Uterus (tissue), 2 donors: ENCODE data around the gene CAMTA1.

ENCODE experiments used
- POLR2A ChIP-seq, 2 donors: fragments of 450-650 bp; IDR thresholded peaks; one replicate each; pipeline ENCODE4 v1.6.1; 2016; ENCODE audit warnings: antibody characterized with exemption in 2 of 2, mild to moderate bottlenecking in 1 of 2, moderate library complexity in 1 of 2
- TF ChIP-seq, protein P1 (sequence below), 4 experiments: fragments of 200-600 bp in 2 of 4; fragments of 450-650 bp in 2 of 4; sonication (generic) in 2 of 4; IDR thresholded peaks; one replicate each; pipeline ENCODE4 v1.5.1; 2016 to 2019; ENCODE audit warnings: antibody characterized with exemption in 4 of 4, mild to moderate bottlenecking in 2 of 4, moderate library complexity in 1 of 4

DNA sequence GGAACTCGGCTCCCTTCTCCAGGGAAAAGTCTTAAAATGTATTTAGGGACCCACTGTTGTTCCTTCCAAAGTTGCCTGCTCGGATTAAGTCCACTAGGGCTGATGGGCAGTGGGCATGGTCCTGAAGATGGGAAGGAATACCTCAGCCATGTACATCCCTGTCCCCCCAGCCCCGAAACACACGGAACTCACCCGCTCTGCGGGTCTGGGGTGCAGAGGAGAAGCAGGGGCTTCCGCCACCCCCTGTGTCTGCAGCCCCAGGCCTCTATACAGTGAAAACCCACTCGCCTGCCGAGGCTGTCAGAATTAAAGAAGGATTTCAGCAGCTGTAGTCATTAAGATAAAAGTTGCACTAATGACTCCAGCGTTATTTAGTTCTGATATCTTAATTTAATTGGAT is 773.2 kb downstream of the CAMTA1 start:
- TF ChIP-seq, protein P1, sequence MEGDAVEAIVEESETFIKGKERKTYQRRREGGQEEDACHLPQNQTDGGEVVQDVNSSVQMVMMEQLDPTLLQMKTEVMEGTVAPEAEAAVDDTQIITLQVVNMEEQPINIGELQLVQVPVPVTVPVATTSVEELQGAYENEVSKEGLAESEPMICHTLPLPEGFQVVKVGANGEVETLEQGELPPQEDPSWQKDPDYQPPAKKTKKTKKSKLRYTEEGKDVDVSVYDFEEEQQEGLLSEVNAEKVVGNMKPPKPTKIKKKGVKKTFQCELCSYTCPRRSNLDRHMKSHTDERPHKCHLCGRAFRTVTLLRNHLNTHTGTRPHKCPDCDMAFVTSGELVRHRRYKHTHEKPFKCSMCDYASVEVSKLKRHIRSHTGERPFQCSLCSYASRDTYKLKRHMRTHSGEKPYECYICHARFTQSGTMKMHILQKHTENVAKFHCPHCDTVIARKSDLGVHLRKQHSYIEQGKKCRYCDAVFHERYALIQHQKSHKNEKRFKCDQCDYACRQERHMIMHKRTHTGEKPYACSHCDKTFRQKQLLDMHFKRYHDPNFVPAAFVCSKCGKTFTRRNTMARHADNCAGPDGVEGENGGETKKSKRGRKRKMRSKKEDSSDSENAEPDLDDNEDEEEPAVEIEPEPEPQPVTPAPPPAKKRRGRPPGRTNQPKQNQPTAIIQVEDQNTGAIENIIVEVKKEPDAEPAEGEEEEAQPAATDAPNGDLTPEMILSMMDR (IDR thresholded peaks at IDR 0.05): no peak
- TF ChIP-seq POLR2A (IDR thresholded peaks at IDR 0.05): no peak
